ENCODE results near the gene RPL36.
A peak's percentile ranks its signal among the peaks of the same experiment; 100 is the strongest.
"Not testable (repeated sequence)": the region's sequence is repeated elsewhere in the genome, so short reads cannot be mapped to it uniquely, and the experiment has no call there.

RPL36 gene

GRCh38 chr19:5674714-5675113, 15.4 kb upstream of the RPL36 start:
- DNase-seq (ENCODE audit: low read depth in 2 of 2), result no peak

- DNase-seq (ENCODE audit: low read depth in 2 of 2), result no peak
Measured at GRCh38 chr19:5676105-5676771, 13.9 kb upstream of the RPL36 start.

- DNase-seq (ENCODE audit: low read depth in 2 of 2), result no peak
Measured at GRCh38 chr19:5676772-5677105, 13.4 kb upstream of the RPL36 start.

GRCh38 chr19:5677136-5677535, 13.0 kb upstream of the RPL36 start:
- no peak for DNase-seq (ENCODE audit: low read depth in 2 of 2)

GRCh38 chr19:5677580-5677979, 12.5 kb upstream of the RPL36 start:
- no peak for DNase-seq (ENCODE audit: low read depth in 2 of 2)

GRCh38 chr19:5678071-5678718, 11.9 kb upstream of the RPL36 start:
- no peak for DNase-seq (ENCODE audit: low read depth in 2 of 2)

- DNase-seq (ENCODE audit: low read depth in 2 of 2), result no peak
Measured at GRCh38 chr19:5679289-5680083, 10.6 kb upstream of the RPL36 start.

GRCh38 chr19:5680084-5680436, 10.0 kb upstream of the RPL36 start:
- DNase-seq (ENCODE audit: low read depth in 2 of 2), result no peak

- peak; percentile 97 to 98 for DNase-seq (ENCODE audit: low read depth in 2 of 2)
Measured at GRCh38 chr19:5680437-5681368, 9.4 kb upstream of the RPL36 start, which contains the start of the genes HSD11B1L and MICOS13. HSD11B1L (plus strand) TSS chr19:5681027; CDS start chr19:5684833, 3,806 bp downstream. MICOS13 (minus strand) TSS chr19:5680516; CDS start chr19:5680486, 30 bp downstream.

- no peak for DNase-seq (ENCODE audit: low read depth in 2 of 2)
Measured at GRCh38 chr19:5681391-5682106, 8.5 kb upstream of the RPL36 start.

GRCh38 chr19:5682107-5682482, 8.0 kb upstream of the RPL36 start:
- no peak for DNase-seq (ENCODE audit: low read depth in 2 of 2)

- no peak for DNase-seq (ENCODE audit: low read depth in 2 of 2)
Measured at GRCh38 chr19:5683177-5683886, 6.8 kb upstream of the RPL36 start.

GRCh38 chr19:5684694-5685430, 5.2 kb upstream of the RPL36 start:
- DNase-seq (ENCODE audit: low read depth in 2 of 2), result no peak

- no peak for DNase-seq (ENCODE audit: low read depth in 2 of 2)
Measured at GRCh38 chr19:5686326-5686646, 3.8 kb upstream of the RPL36 start.

- DNase-seq (ENCODE audit: low read depth in 2 of 2), result peak; percentile 90 to 91
Measured at GRCh38 chr19:5686647-5687359, 3.3 kb upstream of the RPL36 start.

GRCh38 chr19:5687360-5688198, 2.5 kb upstream of the RPL36 start:
- DNase-seq (ENCODE audit: low read depth in 2 of 2), result no peak

GRCh38 chr19:5688262-5688881, 1.7 kb upstream of the RPL36 start:
- not testable (repeated sequence) for DNase-seq (ENCODE audit: low read depth in 2 of 2)

All from stimulated activated CD8-positive, alpha-beta memory T cell treated with anti-CD3 and anti-CD28 coated beads, Interleukin-15, amount 100 ng/mL, for 4 hours (primary cell).